ENCODE data around the gene KMT5B. TPM values are rescaled to one million over a fixed set of nuclear protein-coding genes. Genes with fewer than 3 reads are reported as not detected.

KMT5B gene
- total and polyA plus RNA-seq, 2 of the 4 experiments (the other 2 are of a cell fraction), result 11.2 to 13.4 TPM

- Histone ChIP-seq H4K8ac (ENCODE audit: low read depth in 2 of 2, low read length in 2 of 2) (no peak overlapping the region), H3K27ac (ENCODE audit: insufficient read depth, low read length) (no peak overlapping the region), H3K56ac (ENCODE audit: extremely low read depth, insufficient read depth, low read length) (no peak overlapping the region), H3K9me3 (ENCODE audit: control insufficient read depth, insufficient read depth, low read length) (no peaks in the 10 kb centered on the region), H3K4ac (ENCODE audit: low read depth, low read length) (no peak overlapping the region), H3K27me3 (ENCODE audit: control insufficient read depth, insufficient read depth, low read length) (no peaks in the 10 kb centered on the region), H4K91ac (ENCODE audit: insufficient read depth, low read depth, low read length) (no peak overlapping the region), H2AK9ac (replicated peaks; ENCODE audit: low read depth, low read length, poor library complexity) (no peak overlapping the region), H3K23ac (ENCODE audit: low read depth, low read length) (no peak overlapping the region), H3K4me2 (ENCODE audit: low read depth, low read length) (no peak overlapping the region), H3K4me1 (ENCODE audit: control insufficient read depth, insufficient read depth, low read length) (peaks cover 2% of the 10 kb centered on the region), H2BK5ac (ENCODE audit: low read depth, low read length, poor library complexity, severe bottlenecking) (no peak overlapping the region), H3K36me3 (ENCODE audit: control insufficient read depth, insufficient read depth, low read length) (no peaks in the 10 kb centered on the region; the same call in 1 of the 2 replicates), H3K9me1 (ENCODE audit: insufficient read depth, low read length) (peaks cover 6% of the 10 kb centered on the region; the same call in 1 of the 2 replicates), H3K4me3 (ENCODE audit: insufficient read depth, low read depth, low read length) (no peak overlapping the region), H2BK120ac (ENCODE audit: low read depth, low read length) (no peak overlapping the region), H3K79me1 (ENCODE audit: low read depth in 1 of 2, low read length in 2 of 2) (peaks cover 32 to 85% of the 10 kb centered on the region in 2 experiments), H3K14ac (replicated peaks; ENCODE audit: low read depth, low read length) (no peak overlapping the region), H2BK15ac (ENCODE audit: low read depth, low read length) (no peak overlapping the region), H2BK20ac (ENCODE audit: low read depth, low read length) (no peak overlapping the region), H3K9ac (ENCODE audit: low read depth, low read length) (no peak overlapping the region), H4K5ac (ENCODE audit: low read depth, low read length) (no peak overlapping the region), H2AFZ (replicated peaks; ENCODE audit: low read length, poor library complexity) (no peak overlapping the region), H4K20me1 (ENCODE audit: insufficient read depth, low read length) (peaks cover 86% of the 10 kb centered on the region), H3K18ac (ENCODE audit: low read depth, low read length) (no peak overlapping the region), H2AK5ac (ENCODE audit: low read depth, low read length) (no peak overlapping the region)
- in situ Hi-C loops (cut with MboI; ENCODE audit: low sequenced_read_pairs) (no loop called here), dilution Hi-C loops (cut with HindIII; ENCODE audit: low sequenced_read_pairs, unreplicated experiment) (no loop called here), intact Hi-C loops (cut with micrococcal nuclease) (no loop called here)
- no peak for ATAC-seq (ENCODE audit: low read depth)
- no TSS peak for BruUV-seq (replicated peaks)
- no peak for DNase-seq
- no peak for TF ChIP-seq RAD21 (IDR thresholded peaks at IDR 0.05; ENCODE audit: low read length)
- TF ChIP-seq MXI1 (IDR thresholded peaks at IDR 0.05; ENCODE audit: borderline replicate concordance, low read depth, low read length), result no peak
- TF ChIP-seq RFX5 (IDR thresholded peaks at IDR 0.05; ENCODE audit: low read depth, low read length), result no peak
- TF ChIP-seq CTCF (conservative IDR thresholded peaks at IDR 0.05; ENCODE audit: low read depth, low read length), result no peak
- TF ChIP-seq BHLHE40 (IDR thresholded peaks at IDR 0.05; ENCODE audit: low read depth, low read length), result no peak
- TF ChIP-seq ELK1 (IDR thresholded peaks at IDR 0.05; ENCODE audit: borderline replicate concordance, low read depth, low read length), result no peak
- TF ChIP-seq MAFK (IDR thresholded peaks at IDR 0.05; ENCODE audit: low read depth, low read length), result no peak
- TF ChIP-seq POLR2A (IDR thresholded peaks at IDR 0.05; ENCODE audit: low read depth, low read length), result no peak
- TF ChIP-seq CEBPB (IDR thresholded peaks at IDR 0.05; ENCODE audit: low read depth, low read length), result no peak
- no peak for TF ChIP-seq RCOR1 (IDR thresholded peaks at IDR 0.05; ENCODE audit: insufficient replicate concordance, low read length)
- no peak for TF ChIP-seq CHD1 (IDR thresholded peaks at IDR 0.05; ENCODE audit: low read depth, low read length)
- TF ChIP-seq SMC3 (IDR thresholded peaks at IDR 0.05; ENCODE audit: low read depth, low read length), result no peak
- TF ChIP-seq NFE2L2 (IDR thresholded peaks at IDR 0.05; ENCODE audit: low read depth, low read length), result no peak
- no peak for TF ChIP-seq USF2 (IDR thresholded peaks at IDR 0.05; ENCODE audit: low read depth, low read length)
- TF ChIP-seq MAZ (IDR thresholded peaks at IDR 0.05; ENCODE audit: borderline replicate concordance, low read depth, low read length), result no peak
- no peak for TF ChIP-seq FOS (IDR thresholded peaks at IDR 0.05; ENCODE audit: low read depth, low read length)
- POLR2A ChIA-PET (ENCODE audit: unreplicated experiment), result no interaction called here
- WGBS, 2 experiments (ENCODE audit: extremely low coverage in 2 of 2, insufficient read length in 1 of 2), result no CpG with 5 or more reads among the region's 3 CpGs
- CTCF ChIA-PET, result no interaction called here
Measured at GRCh38 chr11:68194675-68195294, 18.3 kb downstream of the KMT5B start.

Measured in IMR-90 (cell line).